ENCODE data around the gene TDRD7.
"Not testable (repeated sequence)": the region's sequence is repeated elsewhere in the genome, so short reads cannot be mapped to it uniquely, and the experiment has no call there.

The TDRD7 gene

GRCh38 chr9:97427885-97428284, 16.0 kb downstream of the TDRD7 start:
- no peak for DNase-seq

- no peak for DNase-seq
Measured at GRCh38 chr9:97430316-97431043, 18.6 kb downstream of the TDRD7 start.

- no peak for DNase-seq
Measured at GRCh38 chr9:97431044-97431441, 19.1 kb downstream of the TDRD7 start.

- no peak for DNase-seq
Measured at GRCh38 chr9:97431549-97432143, 19.8 kb downstream of the TDRD7 start.

GRCh38 chr9:97437051-97437600, 25.2 kb downstream of the TDRD7 start:
- DNase-seq, result no peak

- DNase-seq, result no peak
Measured at GRCh38 chr9:97438257-97438656, 26.4 kb downstream of the TDRD7 start.

GRCh38 chr9:97438666-97439065, 26.8 kb downstream of the TDRD7 start:
- DNase-seq, result no peak

GRCh38 chr9:97440160-97440559, 28.3 kb downstream of the TDRD7 start:
- no peak for DNase-seq

GRCh38 chr9:97441729-97442128, 29.8 kb downstream of the TDRD7 start:
- DNase-seq, result no peak

GRCh38 chr9:97445119-97445701, 33.3 kb downstream of the TDRD7 start:
- DNase-seq, result no peak

- no peak for DNase-seq
Measured at GRCh38 chr9:97447001-97447400, 35.1 kb downstream of the TDRD7 start.

GRCh38 chr9:97453573-97453972, 41.7 kb downstream of the TDRD7 start:
- not testable (repeated sequence) for DNase-seq

GRCh38 chr9:97456841-97457240, 44.9 kb downstream of the TDRD7 start:
- not testable (repeated sequence) for DNase-seq

GRCh38 chr9:97459326-97459725, 47.4 kb downstream of the TDRD7 start:
- no peak for DNase-seq

GRCh38 chr9:97462159-97462558, 50.3 kb downstream of the TDRD7 start:
- DNase-seq, result no peak

- no peak for DNase-seq
Measured at GRCh38 chr9:97462914-97463313, 51.0 kb downstream of the TDRD7 start.

GRCh38 chr9:97468658-97469448, 57.0 kb downstream of the TDRD7 start:
- DNase-seq, result no peak

GRCh38 chr9:97470076-97470475, 58.2 kb downstream of the TDRD7 start:
- DNase-seq, result no peak

- no peak for DNase-seq
Measured at GRCh38 chr9:97473717-97474116, 61.8 kb downstream of the TDRD7 start.

GRCh38 chr9:97474372-97474925, 62.6 kb downstream of the TDRD7 start:
- DNase-seq, result no peak

GRCh38 chr9:97475059-97475458, 63.2 kb downstream of the TDRD7 start:
- no peak for DNase-seq

GRCh38 chr9:97478301-97478981, 66.5 kb downstream of the TDRD7 start:
- DNase-seq, result no peak
